Fibroblast of upper back skin (primary cell): ENCODE data around the gene ECE2.
"Not testable (repeated sequence)": the region's sequence is repeated elsewhere in the genome, so short reads cannot be mapped to it uniquely, and the experiment has no call there.

Source experiments
- DNase-seq: peaks from one replicate; pipeline ENCODE4 v3.0.0-alpha.2; 2013

ECE2 gene

GRCh38 chr3:184339001-184339400, 63.2 kb downstream of the ECE2 start:
- no peak for DNase-seq

GRCh38 chr3:184339451-184340135, 63.8 kb downstream of the ECE2 start:
- not testable (repeated sequence) for DNase-seq

GRCh38 chr3:184341925-184342324, 66.1 kb downstream of the ECE2 start:
- no peak for DNase-seq
